Large intestine (tissue), 3 donors: ENCODE measurements around the gene C1orf174. TPM values are rescaled to one million over a fixed set of nuclear protein-coding genes. Genes with fewer than 3 reads are reported as not detected.

Source experiments
- DNase-seq, 2 donors: peaks; one replicate each; pipeline versions ENCODE4 v3.0.0 to v3.0.0-alpha.2; 2013
- H3K27ac ChIP-seq: one replicate; pipeline ENCODE4 v1.5.1; 2013; ENCODE audit warnings: low read length
- H3K27me3 ChIP-seq: 2 replicates; pipeline ENCODE4 v1.6.1; 2013; ENCODE audit warnings: low read length; ENCODE audit not compliant: control insufficient read depth, insufficient read depth
- H3K36me3 ChIP-seq: 2 replicates; pipeline ENCODE4 v1.6.1; 2013; ENCODE audit warnings: low read length; ENCODE audit not compliant: control insufficient read depth, insufficient read depth
- H3K4me1 ChIP-seq: one replicate; pipeline ENCODE4 v1.6.1; 2013; ENCODE audit warnings: low read length; ENCODE audit not compliant: control insufficient read depth, insufficient read depth
- H3K4me3 ChIP-seq: one replicate; pipeline ENCODE4 v1.5.1; 2013; ENCODE audit warnings: low read length
- H3K9me3 ChIP-seq: one replicate; pipeline ENCODE4 v1.6.1; 2013; ENCODE audit warnings: mild to moderate bottlenecking, low read depth, low read length, moderate library complexity; ENCODE audit not compliant: control insufficient read depth
- WGBS: methylation state at CpG from one replicate; pipeline ENCODE4 v1.1.5; 2013; ENCODE audit warnings: low lambda C conversion rate; ENCODE audit not compliant: insufficient coverage; 5-methylcytosine and 5-hydroxymethylcytosine counted together
- polyA plus RNA-seq: library from polyadenylated mRNA; unstranded; fragments of 120-200 nt; gene quantifications from one replicate; pipeline ENCODE4 v1.2.1, GENCODE V29; 2013

C1orf174 gene
- polyA plus RNA-seq, 1 donor = 28.4 TPM

- H3K27ac ChIP-seq = no peak overlapping the region
- no peak overlapping the region for H3K4me3 ChIP-seq
- 100% methylated on average over 1 of the region's 12 CpGs for WGBS
- no peaks in the 10 kb centered on the region for H3K4me1 ChIP-seq
- DNase-seq = no peak
- no peaks in the 10 kb centered on the region for H3K27me3 ChIP-seq
- H3K36me3 ChIP-seq = peaks cover 33% of the 10 kb centered on the region
- H3K9me3 ChIP-seq = no peaks in the 10 kb centered on the region
Measured at GRCh38 chr1:3852091-3852490, 48.0 kb downstream of the C1orf174 start.

GRCh38 chr1:3851292-3851691 is 48.8 kb downstream of the C1orf174 start:
- DNase-seq = no peak
- no peaks in the 10 kb centered on the region for H3K9me3 ChIP-seq
- WGBS = 97% methylated on average over 4 of the region's 6 CpGs

GRCh38 chr1:3850857-3851256 is 49.2 kb downstream of the C1orf174 start:
- H3K4me3 ChIP-seq = no peak overlapping the region
- H3K36me3 ChIP-seq = peaks cover 34% of the 10 kb centered on the region
- no peak for DNase-seq
- H3K4me1 ChIP-seq = peaks cover 3% of the 10 kb centered on the region
- H3K27me3 ChIP-seq = no peaks in the 10 kb centered on the region
- 83% methylated on average over 1 of the region's 12 CpGs for WGBS
- H3K9me3 ChIP-seq = no peaks in the 10 kb centered on the region
- no peak overlapping the region for H3K27ac ChIP-seq

More at GRCh38 chr1:3851292-3851691, 48.8 kb downstream of the C1orf174 start:
- H3K4me3 ChIP-seq = no peak overlapping the region
- H3K27me3 ChIP-seq = no peaks in the 10 kb centered on the region
- H3K36me3 ChIP-seq = peaks cover 34% of the 10 kb centered on the region
- no peaks in the 10 kb centered on the region for H3K4me1 ChIP-seq
- H3K27ac ChIP-seq = no peak overlapping the region

GRCh38 chr1:3847081-3847480 is 53.0 kb downstream of the C1orf174 start:
- Histone ChIP-seq H3K27ac (no peak overlapping the region), H3K27me3 (no peaks in the 10 kb centered on the region), H3K4me3 (no peak overlapping the region), H3K9me3 (no peaks in the 10 kb centered on the region), H3K4me1 (peaks cover 3% of the 10 kb centered on the region), H3K36me3 (peaks cover 49% of the 10 kb centered on the region)
- no CpG with 5 or more reads among the region's 6 CpGs for WGBS
- DNase-seq = no peak

- H3K4me3 ChIP-seq = no peak overlapping the region
- peaks cover 48% of the 10 kb centered on the region for H3K36me3 ChIP-seq
- WGBS = no CpG with 5 or more reads among the region's 3 CpGs
- peaks cover 3% of the 10 kb centered on the region for H3K4me1 ChIP-seq
- peak; percentile 63 for DNase-seq
- no peak overlapping the region for H3K27ac ChIP-seq
- no peaks in the 10 kb centered on the region for H3K27me3 ChIP-seq
- H3K9me3 ChIP-seq = no peaks in the 10 kb centered on the region
Measured at GRCh38 chr1:3846541-3846940, 53.5 kb downstream of the C1orf174 start.

- no peak overlapping the region for H3K4me3 ChIP-seq
- no peaks in the 10 kb centered on the region for H3K9me3 ChIP-seq
- peaks cover 49% of the 10 kb centered on the region for H3K36me3 ChIP-seq
- H3K27ac ChIP-seq = no peak overlapping the region
- no CpG with 5 or more reads among the region's 9 CpGs for WGBS
- H3K4me1 ChIP-seq = peaks cover 3% of the 10 kb centered on the region
- DNase-seq = no peak
- H3K27me3 ChIP-seq = no peaks in the 10 kb centered on the region
Measured at GRCh38 chr1:3842912-3843311, 57.2 kb downstream of the C1orf174 start.

GRCh38 chr1:3841491-3841890 is 58.6 kb downstream of the C1orf174 start:
- no peak overlapping the region for H3K4me3 ChIP-seq
- no peak overlapping the region for H3K27ac ChIP-seq
- DNase-seq = no peak
- H3K27me3 ChIP-seq = no peaks in the 10 kb centered on the region
- peaks cover 3% of the 10 kb centered on the region for H3K4me1 ChIP-seq
- peaks cover 59% of the 10 kb centered on the region for H3K36me3 ChIP-seq
- no CpG with 5 or more reads among the region's 7 CpGs for whole genome bisulfite sequencing
- H3K9me3 ChIP-seq = no peaks in the 10 kb centered on the region

Other genes with a start within 250 kb of the C1orf174 start
- 0.55 TPM for gene TP73, start 247.8 kb downstream of the C1orf174 start, polyA plus RNA-seq
- gene CCDC27, start 147.8 kb downstream of the C1orf174 start, polyA plus RNA-seq = 0.03 TPM
- gene SMIM1, start 127.5 kb downstream of the C1orf174 start, polyA plus RNA-seq = 66.0 TPM
- 47.9 TPM for gene LRRC47, start 103.8 kb downstream of the C1orf174 start, polyA plus RNA-seq
- 31.5 TPM for gene CEP104, start 43.1 kb downstream of the C1orf174 start, polyA plus RNA-seq
- gene DFFB, start 42.8 kb downstream of the C1orf174 start, polyA plus RNA-seq = 10.6 TPM